Hippocampal formation (tissue), 2 donors: ENCODE measurements around the gene FXYD3.

ENCODE experiments used
- DNase-seq, 2 donors: peaks; one replicate each; lab custom pipeline; 2025; lab: John Stamatoyannopoulos, UW

FXYD3 gene

GRCh38 chr19:35106291-35106583, 9.4 kb upstream of the FXYD3 start:
- DNase-seq = peak; percentile 52 to 83

GRCh38 chr19:35106898-35107541, 8.6 kb upstream of the FXYD3 start:
- no peak for DNase-seq

- DNase-seq = peak; percentile 88 to 91
Observed at GRCh38 chr19:35107545-35107944, 8.1 kb upstream of the FXYD3 start.

GRCh38 chr19:35108730-35109129, 6.9 kb upstream of the FXYD3 start:
- no peak for DNase-seq

GRCh38 chr19:35109395-35110112, 6.1 kb upstream of the FXYD3 start:
- DNase-seq = peak; percentile 31 to 58

GRCh38 chr19:35110974-35111373, 4.6 kb upstream of the FXYD3 start:
- no peak for DNase-seq

GRCh38 chr19:35112995-35113688, 2.5 kb upstream of the FXYD3 start:
- DNase-seq = no peak

- DNase-seq = peak; percentile 74 to 78
Observed at GRCh38 chr19:35114353-35115176, 1.1 kb upstream of the FXYD3 start.

GRCh38 chr19:35116072-35116801, 614 bp downstream of the FXYD3 start:
- no peak for DNase-seq

- no peak for DNase-seq
Observed at GRCh38 chr19:35117116-35117515, 1.5 kb downstream of the FXYD3 start.

GRCh38 chr19:35117799-35118198, 2.2 kb downstream of the FXYD3 start:
- DNase-seq = no peak

- DNase-seq = no peak
Observed at GRCh38 chr19:35118268-35119020, 2.8 kb downstream of the FXYD3 start.

- DNase-seq = no peak
Observed at GRCh38 chr19:35119091-35119490, 3.5 kb downstream of the FXYD3 start.

GRCh38 chr19:35119578-35120155, 4.0 kb downstream of the FXYD3 start:
- DNase-seq = no peak

- no peak for DNase-seq
Observed at GRCh38 chr19:35120492-35120891, 4.9 kb downstream of the FXYD3 start.

- no peak for DNase-seq
Observed at GRCh38 chr19:35120898-35121297, 5.3 kb downstream of the FXYD3 start.

- no peak for DNase-seq
Observed at GRCh38 chr19:35122687-35123551, 7.3 kb downstream of the FXYD3 start.

GRCh38 chr19:35123573-35123972, 8.0 kb downstream of the FXYD3 start:
- DNase-seq = peak in 1 of 2 donors; percentile 37
